VCaP (cell line): Measurements from ENCODE around the gene PRR4.
A peak's percentile ranks its signal among the peaks of the same experiment; 100 is the strongest.

ENCODE experiments used
- H3K27ac ChIP-seq: fragments of 450-650 bp; 2 replicates; pipeline ENCODE4 v1.5.1; 2017
- CTCF ChIP-seq: fragments of 450-650 bp; conservative IDR thresholded peaks from 2 replicates; pipeline ENCODE4 v1.5.1; 2017; ENCODE audit warnings: mild to moderate bottlenecking, moderate library complexity

PRR4 gene

GRCh38 chr12:10849425-10849878 is at the start of gene PRR4:
PRR4 (minus strand) TSS chr12:10849475; CDS start chr12:10849437, 38 bp downstream.
- H3K27ac ChIP-seq: no peak within 1 kb of the TSS
- no peak for TF ChIP-seq CTCF

GRCh38 chr12:10896854-10897253 is 47.6 kb upstream of the PRR4 start:
- TF ChIP-seq CTCF: no peak
- no peak overlapping the region for H3K27ac ChIP-seq

GRCh38 chr12:10891937-10892336 is 42.7 kb upstream of the PRR4 start:
- TF ChIP-seq CTCF: no peak
- H3K27ac ChIP-seq: no peak overlapping the region

- TF ChIP-seq CTCF: no peak
- no peak overlapping the region for H3K27ac ChIP-seq
These were observed 40.0 kb upstream of the PRR4 start for GRCh38 chr12:10889226-10889625.

- TF ChIP-seq CTCF: no peak
- H3K27ac ChIP-seq: no peak within 1 kb of the TSS
These were observed 34.9 kb upstream of the PRR4 start, which contains the start of gene PRH1 for GRCh38 chr12:10884086-10884725. PRH1 (minus strand) TSS chr12:10884255; CDS start chr12:10884217, 38 bp downstream.

GRCh38 chr12:10873378-10873777 is 24.1 kb upstream of the PRR4 start:
- TF ChIP-seq CTCF: no peak
- no peak overlapping the region for H3K27ac ChIP-seq

- TF ChIP-seq CTCF: peak; percentile 81
- no peak overlapping the region; the same call in 1 of the 2 replicates for H3K27ac ChIP-seq
These were observed 18.1 kb upstream of the PRR4 start for GRCh38 chr12:10867381-10867780.
